HG02759 (cell line): ENCODE data around the gene MTCL1.

Experiments used
- ATAC-seq: cut with Tn5 transposase; IDR thresholded peaks from one replicate; pipeline ENCODE4 v1.9.1; 2021; ENCODE audit warnings: mild to moderate bottlenecking, moderate library complexity; ENCODE audit not compliant: unreplicated experiment

MTCL1 gene

DNA sequence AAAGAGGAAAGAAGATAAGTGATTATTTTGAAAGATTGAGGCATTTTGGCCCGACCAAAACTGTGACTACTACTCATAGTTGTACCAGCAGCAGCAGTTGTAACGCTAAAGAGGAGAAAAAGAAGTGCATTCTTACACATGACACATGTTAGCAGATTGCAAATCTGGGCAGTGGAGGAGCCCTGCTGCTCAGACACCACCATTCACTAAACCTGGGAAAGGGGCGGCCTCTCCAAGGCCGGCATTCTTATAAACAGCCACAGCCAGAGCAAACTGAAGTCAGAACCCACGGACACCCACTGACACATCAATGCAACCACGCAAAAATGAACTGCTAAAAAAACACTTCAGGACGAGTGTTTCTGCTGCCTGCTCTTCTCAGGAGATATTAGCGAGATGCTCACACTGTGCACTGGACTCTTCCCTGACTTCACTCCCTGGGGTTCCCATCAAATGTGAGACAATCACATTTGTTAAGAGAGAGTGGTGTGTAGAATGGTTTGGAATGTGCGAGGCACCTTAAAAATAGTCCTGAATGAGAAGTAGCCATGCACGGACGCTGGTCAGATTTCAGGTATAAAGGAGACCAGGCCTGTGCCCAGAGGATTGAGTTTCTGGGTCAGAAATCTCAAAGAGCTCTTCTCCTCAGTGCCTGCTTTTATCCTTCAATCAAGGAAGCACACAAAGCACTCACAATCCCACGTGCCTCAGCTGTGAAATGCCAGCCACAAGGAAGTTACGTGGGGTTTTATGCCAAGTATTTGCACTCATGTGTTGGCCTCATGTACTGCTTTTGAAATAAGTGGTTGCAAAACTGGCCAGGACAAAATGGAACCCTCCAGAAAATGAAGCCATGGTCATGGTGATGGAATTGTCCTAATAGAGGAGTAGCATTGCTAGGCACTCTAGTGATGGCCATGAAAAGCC lies 83.4 kb downstream of the MTCL1 start:
- no peak for ATAC-seq

DNA sequence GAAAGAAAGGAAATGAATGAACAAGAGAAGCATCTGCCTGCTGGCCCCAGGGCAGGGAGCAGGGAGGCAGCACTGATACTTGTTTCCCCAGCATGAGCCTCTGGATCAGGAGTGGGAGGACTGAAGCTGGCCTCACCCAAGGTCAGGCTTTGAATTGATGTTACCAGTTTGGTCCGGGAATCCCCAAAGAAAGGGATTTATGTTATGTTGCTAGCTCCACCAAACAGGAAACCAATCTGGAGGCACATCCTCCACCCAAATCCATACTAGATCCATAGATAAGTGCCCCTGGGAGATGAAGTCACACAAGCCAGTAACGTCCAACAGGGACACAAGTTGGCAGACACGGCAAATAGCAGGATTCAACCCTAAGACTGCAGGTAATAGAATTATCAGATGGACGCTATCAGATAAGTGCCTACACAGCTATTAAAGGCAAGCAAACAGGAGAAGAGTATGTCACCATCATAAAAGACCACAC lies 85.9 kb downstream of the MTCL1 start:
- no peak for ATAC-seq

DNA sequence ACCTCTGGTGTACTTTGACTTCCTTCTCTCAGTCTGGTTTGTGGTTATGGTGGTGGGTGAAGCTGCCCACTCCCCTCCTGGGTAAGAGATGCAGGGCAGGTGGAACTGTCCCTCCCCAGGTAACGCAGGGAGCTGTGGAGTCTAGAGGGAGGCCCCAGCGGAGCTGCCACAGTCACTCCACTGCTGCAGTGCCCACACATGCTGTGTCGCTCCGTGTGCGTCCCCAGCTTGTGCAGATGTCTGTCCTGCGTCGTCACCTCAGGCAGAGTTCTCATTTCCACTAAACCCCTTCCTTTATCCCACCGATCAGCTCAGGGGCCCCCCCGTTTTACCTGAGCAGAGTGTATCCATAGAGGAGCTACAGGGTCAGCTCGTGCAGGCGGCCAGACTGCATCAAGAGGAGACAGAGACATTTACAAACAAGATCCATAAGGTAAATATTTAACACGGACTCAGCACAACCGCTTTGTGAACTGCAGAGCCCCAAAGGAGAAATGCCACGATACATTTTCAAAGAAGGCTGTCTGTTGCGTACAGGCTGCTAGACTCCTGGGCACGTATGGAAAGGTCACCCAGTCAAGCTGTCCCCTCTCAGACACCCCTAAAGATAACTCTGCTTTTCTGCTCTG lies 87.4 kb downstream of the MTCL1 start:
- no peak for ATAC-seq

DNA sequence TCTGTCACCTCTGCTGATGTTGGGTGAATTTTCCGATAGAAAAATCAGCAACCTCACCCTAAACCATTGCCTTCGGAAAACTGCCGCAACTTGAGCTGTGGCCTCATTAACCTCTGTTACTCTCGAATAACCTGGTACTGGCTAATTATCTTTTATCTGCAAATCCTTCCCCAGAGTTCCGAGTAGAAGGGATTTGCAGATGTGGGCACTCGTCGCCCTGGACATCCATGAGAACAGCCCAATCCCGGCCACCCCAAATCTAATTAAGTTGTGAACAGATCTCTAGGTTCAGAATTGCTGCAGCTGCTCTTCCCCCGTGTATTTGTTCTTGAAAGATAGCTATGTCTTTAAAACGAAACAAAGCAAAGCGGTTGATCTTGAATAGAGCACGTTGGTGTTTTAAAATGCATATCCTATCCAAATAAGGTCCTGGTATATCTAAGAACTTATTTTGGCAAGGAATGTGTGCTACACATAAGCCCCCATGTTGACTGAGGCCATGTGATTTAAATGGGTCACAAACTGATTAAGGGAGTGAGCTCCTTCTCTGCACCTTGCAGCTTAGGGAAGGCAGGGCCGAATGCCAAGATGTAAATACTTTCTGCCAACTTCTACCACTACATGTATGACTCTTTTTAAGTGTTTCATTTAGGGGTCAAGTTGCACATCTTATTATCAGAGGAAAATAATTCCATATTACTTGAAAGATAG lies 88.2 kb downstream of the MTCL1 start:
- ATAC-seq = no peak

DNA sequence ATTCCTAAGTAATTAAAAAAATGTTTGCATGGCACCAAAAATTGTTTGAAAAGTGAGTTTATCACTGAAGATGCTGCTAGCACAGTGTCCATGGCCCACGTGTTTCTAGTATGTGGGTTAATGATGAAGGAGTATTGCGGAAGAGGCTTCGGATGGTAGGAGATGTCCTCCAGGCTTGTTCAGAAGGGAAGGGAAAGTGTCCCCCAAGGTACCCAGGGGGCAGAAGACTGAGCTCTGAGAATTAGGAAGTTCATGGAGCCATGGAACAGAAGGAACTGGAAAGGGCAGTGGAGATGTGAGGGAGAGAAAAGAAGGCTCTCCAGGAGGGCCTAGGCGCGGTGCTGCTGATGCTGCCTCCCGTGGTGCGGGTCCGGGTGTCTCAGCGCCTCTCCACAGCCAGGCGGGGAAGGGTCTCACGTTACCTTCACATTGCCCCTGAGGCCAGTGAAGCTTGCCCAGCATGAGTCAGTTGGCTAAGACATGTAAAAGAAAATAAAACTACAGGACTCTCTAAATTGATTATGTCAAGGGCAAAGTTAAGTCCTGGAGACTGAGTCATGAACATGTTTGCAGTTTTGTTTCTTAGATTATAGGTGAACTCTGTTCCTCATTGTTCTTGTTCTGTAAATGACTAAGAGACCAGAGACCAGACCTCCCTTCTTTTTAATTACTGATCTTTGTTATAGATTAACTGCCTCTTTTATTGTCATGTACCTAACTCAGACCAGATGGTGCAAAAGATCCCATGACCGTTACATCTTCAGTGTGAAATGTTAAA lies 89.0 kb downstream of the MTCL1 start:
- no peak for ATAC-seq

DNA sequence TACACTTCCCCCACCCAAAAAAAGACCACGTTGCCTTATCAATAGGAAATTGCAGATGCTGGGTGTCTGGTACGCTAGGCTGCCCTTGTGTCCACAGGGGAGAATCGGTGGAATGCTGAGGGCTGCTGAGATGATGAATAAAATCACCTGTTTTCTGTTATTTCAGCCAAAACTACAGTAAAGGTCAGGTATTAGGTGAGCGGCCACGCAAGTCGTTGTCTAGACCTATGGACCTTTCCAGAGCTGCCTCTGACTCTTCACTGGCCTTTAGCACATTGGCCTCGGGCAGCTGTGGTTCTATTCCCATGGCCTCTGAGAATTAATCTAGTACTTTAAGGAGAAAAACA lies 89.6 kb downstream of the MTCL1 start:
- ATAC-seq = no peak

DNA sequence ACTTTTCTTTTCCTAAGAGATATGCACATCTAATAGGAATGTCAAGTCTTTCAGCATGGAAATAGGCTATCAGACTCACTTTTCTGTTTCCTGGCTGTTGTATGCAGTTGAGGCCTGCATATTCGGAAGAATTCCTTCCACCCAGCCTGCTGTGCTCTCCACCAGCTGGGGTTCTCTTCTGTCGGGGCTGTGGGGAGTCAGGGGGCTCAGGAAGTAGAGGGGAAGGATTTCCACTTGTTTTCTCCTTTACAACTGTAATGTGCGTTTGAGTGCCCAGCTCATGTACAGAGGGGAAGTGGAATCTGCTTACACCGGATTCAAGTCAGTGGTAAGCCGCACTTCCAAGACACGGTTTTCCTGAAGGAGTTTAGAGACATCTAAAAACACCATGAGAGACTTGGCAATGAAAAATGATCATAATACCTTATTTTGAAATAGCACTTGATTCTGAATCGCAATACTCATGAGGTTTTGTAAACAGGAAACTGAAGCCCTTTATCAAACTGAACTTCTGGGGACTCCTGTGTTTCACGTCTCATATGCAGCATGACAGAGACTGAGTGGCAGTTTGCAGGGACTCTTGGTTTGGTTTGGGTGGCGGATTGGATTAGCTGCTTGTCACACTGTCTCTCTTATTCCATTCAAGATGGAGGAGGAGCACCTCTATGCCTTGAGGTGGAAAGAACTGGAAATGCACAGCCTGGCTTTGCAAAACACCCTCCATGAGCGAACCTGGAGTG lies 90.4 kb downstream of the MTCL1 start:
- no peak for ATAC-seq

DNA sequence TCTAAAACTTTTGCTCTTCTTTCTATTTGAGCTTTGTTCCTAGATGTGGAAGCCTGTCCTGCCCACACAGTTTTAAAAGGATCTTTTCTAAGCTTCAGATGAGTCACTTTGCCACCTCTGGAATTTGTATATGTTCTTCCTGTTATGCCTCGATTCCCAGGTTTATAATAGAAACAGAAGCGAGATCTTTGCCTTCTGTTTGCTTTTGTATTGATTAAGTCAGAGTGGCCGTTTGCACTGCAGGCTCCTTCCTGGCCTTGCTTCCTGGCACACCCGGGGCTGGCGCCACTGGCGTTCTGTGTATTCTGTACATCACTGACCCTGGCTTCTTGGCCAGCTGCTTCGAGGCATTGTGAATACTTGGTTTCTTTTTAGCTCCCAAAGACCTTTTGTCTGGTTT lies 91.8 kb downstream of the MTCL1 start:
- no peak for ATAC-seq

DNA sequence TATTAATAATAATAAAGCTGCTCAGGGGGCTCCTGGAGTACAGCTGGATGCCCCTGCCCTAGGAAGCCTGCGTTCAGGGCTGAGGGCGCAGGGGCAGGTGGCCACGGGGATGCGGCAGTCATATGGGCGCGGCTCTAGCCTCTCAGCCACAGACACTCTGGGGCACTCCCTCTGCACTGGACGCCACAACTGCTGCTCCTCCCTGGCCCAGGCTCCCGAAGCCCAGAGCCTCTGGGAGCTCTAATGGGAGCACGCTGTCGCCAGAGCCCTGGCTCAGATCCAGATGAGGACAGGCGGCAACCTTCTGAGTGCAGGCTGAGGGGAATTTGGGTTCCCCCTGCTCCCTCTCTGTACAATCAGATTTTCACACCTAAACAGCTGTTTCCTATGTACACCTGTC lies 93.6 kb downstream of the MTCL1 start:
- no peak for ATAC-seq

DNA sequence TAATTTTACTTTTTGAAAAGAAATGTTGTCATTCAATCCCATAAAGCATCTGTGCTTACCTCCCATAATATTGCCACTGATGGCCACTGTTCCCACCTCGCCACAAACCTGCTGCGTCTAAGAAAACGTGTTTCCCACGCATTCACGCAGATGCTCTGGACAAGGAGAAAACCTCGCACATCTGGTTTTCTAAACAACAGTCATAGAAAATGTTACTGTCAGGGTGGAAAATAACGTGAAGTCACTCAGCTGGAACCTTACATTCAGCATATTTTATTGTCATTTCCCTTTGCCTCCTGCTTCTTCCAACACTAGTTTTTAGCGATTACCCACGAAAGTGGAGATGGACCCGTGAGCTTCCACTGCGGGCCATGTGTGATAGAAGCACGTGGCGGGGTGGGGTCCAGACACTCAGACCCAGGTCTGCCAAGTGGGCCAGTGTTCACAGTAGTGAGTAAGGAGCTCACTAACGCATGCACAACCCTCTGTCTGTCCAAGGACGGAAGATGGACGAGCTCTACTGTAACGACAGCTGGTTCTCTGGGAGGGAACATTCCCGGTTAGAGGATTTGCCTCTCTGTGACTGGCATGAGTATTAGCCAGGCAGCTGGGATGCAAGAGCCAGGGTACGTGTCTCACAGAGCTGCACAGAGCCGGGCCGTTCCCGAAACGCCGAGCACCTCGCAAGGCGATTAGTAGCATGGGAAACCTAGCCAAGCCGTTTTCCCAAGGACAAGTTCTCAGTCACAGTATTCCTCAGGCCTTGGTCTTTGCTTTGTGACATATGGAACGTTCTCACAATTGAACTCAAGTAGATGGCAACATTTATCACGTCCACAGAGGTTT lies 94.5 kb downstream of the MTCL1 start:
- ATAC-seq = no peak

DNA sequence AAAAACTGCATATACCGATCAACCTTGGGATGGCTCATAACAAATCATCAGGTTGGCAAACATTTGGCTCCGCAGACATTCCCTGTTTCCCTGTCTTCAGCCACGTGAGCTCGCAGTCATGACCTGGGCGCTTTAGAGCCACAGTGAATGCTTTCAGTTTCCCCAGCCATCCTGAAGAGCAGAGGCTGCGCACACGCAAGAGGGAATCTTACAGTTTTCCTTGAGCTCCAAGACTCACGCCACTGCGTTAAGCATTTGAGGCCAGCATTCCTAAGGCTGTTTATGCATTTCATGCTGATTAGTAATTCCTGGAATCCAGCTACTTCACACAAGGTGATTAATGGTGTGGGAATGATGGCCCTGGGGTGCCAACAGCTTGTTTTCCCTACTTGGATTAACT lies 95.1 kb downstream of the MTCL1 start:
- no peak for ATAC-seq

DNA sequence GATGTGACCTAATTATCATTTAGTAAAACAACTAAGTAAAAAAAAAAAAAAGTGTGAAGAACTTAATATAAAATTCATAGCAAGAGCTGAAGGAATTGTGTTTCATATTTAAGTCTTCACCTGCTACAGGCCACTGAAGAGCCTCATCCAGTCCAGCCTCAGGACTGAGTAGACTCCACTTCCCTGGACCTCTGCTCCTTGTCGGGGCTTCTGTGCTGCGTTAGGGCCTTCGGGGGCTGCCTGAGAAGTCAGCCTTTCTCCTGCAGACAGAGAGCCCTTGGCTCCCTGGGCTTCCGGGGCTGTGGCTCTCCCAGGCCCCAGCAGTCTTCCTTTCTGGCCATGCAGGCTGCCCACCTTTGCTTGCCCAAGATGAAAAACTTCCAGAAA lies 95.5 kb downstream of the MTCL1 start:
- ATAC-seq = no peak

DNA sequence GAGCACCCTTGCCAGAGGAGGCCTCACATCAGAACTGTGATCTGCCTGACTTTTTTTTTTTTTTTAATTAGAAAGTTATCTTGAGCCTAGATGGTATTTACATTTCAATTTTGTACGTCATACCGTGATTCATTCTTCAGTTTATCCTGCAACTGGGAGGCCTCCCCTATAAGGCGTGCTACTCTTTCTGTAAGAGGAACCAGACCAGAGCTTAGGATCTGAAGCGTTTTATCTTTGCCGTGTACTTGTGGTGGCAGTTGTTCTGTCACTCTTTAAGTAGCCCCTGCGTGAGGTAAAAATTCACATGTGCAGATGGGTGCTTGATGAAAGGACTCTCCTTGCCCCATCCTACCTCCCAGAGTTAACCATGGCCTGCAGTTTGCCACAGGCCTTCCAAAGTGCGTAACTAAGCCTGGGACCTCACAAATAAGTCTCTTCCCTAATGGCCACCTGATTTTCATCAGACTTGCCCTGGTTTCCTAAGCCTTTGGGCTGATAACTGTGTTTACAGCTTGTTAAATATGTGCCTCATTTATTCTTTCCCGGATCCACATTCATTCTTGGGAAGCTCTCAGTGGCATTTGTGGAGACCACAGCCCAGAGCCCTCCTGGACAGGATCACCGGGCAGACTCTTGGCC lies 96.0 kb downstream of the MTCL1 start:
- ATAC-seq = no peak

DNA sequence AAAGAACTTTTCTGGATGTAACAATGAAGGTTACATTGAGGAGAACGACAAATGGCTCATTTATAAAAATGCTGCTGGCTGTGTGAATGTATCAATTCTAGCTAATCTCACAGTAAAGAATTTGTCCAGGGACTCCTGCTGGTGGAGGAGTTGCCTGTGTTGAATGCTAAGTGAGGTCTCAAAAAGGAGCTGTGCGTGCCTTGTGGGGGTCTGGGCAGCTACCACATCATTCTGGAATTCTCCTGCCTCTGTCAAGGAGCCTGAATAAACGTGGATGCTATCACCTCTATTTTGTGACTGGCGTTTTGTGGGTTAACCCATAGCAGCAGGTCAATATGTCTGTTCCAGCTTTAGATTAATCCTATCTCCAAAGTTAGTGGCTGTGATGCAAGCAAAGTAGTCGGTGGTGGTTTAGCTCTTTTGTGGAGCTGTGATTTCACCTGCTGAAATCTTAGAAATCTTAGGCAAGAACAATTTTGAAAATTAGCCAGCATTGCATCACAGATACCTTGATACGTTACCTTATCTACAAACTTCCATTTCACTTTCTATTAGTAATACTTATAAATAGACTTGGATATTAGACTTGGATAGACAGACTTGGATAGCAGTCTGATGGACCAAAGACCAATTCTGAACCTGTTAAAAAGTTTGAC lies 96.8 kb downstream of the MTCL1 start:
- no peak for ATAC-seq

DNA sequence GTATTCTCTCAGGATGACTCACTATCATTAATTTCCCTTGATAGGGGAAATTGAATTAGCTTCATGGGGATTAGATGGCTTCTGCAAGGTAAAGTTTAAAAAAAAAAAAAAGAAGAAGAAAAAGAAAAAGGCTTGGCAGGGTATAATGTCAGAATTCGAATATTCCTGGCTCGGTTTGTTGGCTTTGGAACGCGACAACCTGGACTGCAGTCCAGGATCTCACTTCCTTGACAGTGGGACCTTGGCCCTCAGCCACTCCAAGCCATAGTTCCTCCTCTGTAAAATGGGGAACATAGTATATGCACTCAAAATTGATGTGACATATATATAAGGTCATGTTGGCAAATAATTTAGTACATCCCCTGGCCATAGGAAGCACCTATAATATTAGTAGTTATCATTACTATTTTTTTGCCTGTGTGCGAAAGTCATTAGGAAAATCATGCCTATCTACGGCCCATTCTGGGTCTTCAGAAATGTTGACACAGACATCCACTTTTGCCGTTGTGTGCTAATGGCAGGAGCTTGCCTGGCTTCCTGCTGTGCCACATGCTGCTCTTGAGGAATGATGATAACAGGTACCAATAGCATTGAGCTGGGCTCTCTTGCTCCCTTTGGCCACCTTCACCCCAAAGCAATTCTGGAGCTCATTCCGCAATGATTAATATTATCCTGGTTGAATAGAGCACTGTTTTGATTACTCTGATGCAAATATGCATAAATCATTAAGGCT lies 97.9 kb downstream of the MTCL1 start:
- ATAC-seq = no peak

DNA sequence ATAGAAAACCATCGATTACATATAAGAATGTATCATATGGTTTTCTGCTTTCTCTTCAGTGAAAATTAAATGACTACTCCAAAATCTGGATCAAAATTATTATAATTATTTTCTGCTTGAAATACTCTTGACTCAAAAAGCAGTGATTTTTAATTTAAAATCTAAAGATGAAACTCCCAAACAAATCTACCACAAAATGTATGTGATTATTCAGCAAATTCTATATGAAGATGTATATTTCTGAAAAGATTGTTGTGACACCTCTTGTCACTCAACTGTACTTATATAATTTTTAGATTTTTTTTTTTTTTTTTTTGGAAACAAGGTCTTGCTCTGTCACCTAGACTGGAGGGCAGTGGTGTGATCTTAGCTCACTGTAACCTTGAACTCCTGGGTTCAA lies 98.6 kb downstream of the MTCL1 start:
- ATAC-seq = no peak

DNA sequence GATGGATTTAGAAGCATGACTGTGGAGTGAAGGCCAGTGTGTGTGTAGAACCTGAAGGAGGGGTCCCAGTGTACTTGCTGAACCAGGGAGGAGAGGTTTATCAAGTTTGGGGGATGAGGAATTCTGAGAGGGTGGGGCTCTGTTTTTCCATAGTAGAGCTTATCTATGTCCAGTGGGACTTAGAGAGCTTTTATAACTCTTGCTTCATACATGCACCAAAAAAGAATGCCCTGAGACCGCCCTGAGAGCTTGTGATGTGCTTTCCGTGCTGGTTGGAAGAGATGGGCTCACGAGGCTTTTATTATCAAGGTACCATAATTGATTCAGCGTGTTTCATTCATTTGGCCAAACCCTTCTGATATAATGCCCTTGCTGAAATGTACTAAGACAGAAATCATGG lies 100.2 kb downstream of the MTCL1 start:
- no peak for ATAC-seq
